Measurements from ENCODE around the gene GALNT12. TPM values are rescaled to one million over a fixed set of nuclear protein-coding genes. Genes with fewer than 3 reads are reported as not detected.

The GALNT12 gene
- total RNA-seq, 1 donor from 2014 or later = 46.5 TPM

DNA sequence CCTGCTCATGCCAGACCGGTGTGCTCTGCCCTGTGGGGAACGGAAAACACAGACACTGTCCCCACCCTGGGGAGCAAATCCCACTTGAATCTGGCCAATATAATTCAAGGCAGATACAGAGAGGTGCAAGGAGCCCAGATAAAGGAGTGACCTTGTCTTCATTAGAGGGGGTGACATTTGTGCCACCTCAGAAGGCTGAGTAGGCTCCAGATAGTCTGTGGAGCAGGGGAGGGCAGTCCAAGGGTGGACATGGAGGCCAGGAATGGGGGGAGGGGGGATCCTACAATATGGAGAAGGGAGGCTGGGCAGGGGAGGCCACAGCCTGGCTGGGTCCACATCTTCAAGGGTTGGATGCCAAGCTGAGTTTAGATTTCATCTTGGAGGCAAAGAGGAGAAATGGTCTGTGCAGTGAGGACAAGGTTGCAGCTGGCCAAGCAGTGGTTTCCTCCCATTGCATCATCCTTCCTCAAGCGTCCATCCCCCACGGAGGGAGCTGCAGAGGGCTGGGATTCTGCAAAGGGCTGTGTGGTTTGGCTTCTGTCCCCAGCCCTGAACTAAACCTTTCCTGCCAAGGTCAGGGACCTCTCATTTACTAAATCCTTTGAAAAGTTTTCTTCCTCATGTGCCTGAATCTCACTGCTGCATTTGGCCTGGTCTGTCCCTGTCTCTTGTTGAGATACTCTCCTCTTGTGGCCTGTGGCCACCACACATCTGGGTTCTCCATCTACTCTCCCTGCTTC lies 60.1 kb downstream of the GALNT12 start:
- no peaks in the 10 kb centered on the region for H3K4me1 Mint-ChIP-seq
- peaks cover 3% of the 10 kb centered on the region for H3K9me3 Mint-ChIP-seq
- Histone ChIP-seq H2AFZ (replicated peaks) (no peak overlapping the region), H3K9ac (no peak overlapping the region), H3K4me1 (no peaks in the 10 kb centered on the region), H3K4me2 (no peak overlapping the region), H3K9me3 (ENCODE audit: low read depth) (no peaks in the 10 kb centered on the region), H3K36me3 (no peaks in the 10 kb centered on the region), H3K79me2 (ENCODE audit: low read depth) (no peaks in the 10 kb centered on the region), H3K4me3 (no peak overlapping the region), H3K27me3 (no peaks in the 10 kb centered on the region), H4K20me1 (ENCODE audit: low read depth) (no peaks in the 10 kb centered on the region), H3F3A (ENCODE audit: low read depth) (no peaks in the 10 kb centered on the region), H3K27ac (no peak overlapping the region)
- H3K27me3 Mint-ChIP-seq (ENCODE audit: insufficient read depth, low read depth) = peaks cover 6% of the 10 kb centered on the region
- no peak overlapping the region for H3K27ac Mint-ChIP-seq
- no peaks in the 10 kb centered on the region for H3K36me3 Mint-ChIP-seq
- no peak overlapping the region for H3K4me3 Mint-ChIP-seq
- TF ChIP-seq EZH2 (IDR thresholded peaks at IDR 0.05) (no peak), EZH2phosphoT487 (IDR thresholded peaks at IDR 0.05) (no peak)
- TF ChIP-seq, protein P1, sequence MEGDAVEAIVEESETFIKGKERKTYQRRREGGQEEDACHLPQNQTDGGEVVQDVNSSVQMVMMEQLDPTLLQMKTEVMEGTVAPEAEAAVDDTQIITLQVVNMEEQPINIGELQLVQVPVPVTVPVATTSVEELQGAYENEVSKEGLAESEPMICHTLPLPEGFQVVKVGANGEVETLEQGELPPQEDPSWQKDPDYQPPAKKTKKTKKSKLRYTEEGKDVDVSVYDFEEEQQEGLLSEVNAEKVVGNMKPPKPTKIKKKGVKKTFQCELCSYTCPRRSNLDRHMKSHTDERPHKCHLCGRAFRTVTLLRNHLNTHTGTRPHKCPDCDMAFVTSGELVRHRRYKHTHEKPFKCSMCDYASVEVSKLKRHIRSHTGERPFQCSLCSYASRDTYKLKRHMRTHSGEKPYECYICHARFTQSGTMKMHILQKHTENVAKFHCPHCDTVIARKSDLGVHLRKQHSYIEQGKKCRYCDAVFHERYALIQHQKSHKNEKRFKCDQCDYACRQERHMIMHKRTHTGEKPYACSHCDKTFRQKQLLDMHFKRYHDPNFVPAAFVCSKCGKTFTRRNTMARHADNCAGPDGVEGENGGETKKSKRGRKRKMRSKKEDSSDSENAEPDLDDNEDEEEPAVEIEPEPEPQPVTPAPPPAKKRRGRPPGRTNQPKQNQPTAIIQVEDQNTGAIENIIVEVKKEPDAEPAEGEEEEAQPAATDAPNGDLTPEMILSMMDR (IDR thresholded peaks at IDR 0.05) = no peak
- DNase-seq (ENCODE audit: low spot score) = no peak

DNA sequence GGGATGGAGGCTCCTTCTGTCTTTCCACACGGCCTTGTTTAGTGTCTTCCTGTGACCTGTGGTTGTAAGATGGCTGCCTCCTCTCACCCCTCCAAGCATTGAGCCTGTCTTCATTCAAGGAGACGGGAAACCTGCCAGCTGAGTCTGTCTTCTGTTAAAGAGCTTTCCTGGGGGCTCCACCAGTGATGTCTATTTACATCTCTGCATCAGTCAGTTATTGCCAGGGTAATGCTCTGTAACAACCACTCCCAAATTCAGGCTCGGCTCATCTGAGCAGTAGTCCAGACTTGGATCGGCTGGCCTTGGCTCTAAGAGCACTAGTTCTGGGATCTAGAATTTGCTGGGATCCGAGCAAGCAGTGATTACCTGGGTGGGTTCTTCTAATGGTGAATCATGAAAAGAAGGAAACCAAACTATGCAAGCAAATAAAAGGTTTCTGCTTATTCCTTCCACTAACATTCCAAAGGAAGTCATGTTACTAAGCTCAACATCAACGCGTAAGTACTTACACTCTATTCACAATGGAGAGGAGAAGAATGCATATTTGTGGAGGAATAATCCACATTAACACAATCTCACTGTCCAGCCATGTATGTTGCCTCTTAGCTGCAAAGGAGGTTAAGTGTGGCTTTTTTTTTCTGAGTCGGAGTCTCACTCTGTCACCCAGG lies 61.7 kb downstream of the GALNT12 start:
- Mint-ChIP-seq H3K4me1 (no peaks in the 10 kb centered on the region), H3K27me3 (ENCODE audit: insufficient read depth, low read depth) (peaks cover 6% of the 10 kb centered on the region), H3K9me3 (peaks cover 3% of the 10 kb centered on the region), H3K36me3 (no peaks in the 10 kb centered on the region), H3K27ac (no peak overlapping the region), H3K4me3 (no peak overlapping the region)
- no peak overlapping the region for H3K4me2 ChIP-seq
- no peak overlapping the region for H2AFZ ChIP-seq (replicated peaks)
- H3F3A ChIP-seq (ENCODE audit: low read depth) = no peaks in the 10 kb centered on the region
- TF ChIP-seq EZH2 (IDR thresholded peaks at IDR 0.05) = no peak
- TF ChIP-seq, protein P1 (IDR thresholded peaks at IDR 0.05) = no peak
- no peak for TF ChIP-seq EZH2phosphoT487 (IDR thresholded peaks at IDR 0.05)
- no peaks in the 10 kb centered on the region for H4K20me1 ChIP-seq (ENCODE audit: low read depth)
- no peaks in the 10 kb centered on the region for H3K9me3 ChIP-seq (ENCODE audit: low read depth)
- no peak overlapping the region for H3K27ac ChIP-seq
- no peaks in the 10 kb centered on the region for H3K36me3 ChIP-seq
- H3K9ac ChIP-seq = no peak overlapping the region
- no peaks in the 10 kb centered on the region for H3K4me1 ChIP-seq
- no peaks in the 10 kb centered on the region for H3K27me3 ChIP-seq
- no peak for DNase-seq (ENCODE audit: low spot score)
- no peak overlapping the region for H3K4me3 ChIP-seq
- H3K79me2 ChIP-seq (ENCODE audit: low read depth) = no peaks in the 10 kb centered on the region

DNA sequence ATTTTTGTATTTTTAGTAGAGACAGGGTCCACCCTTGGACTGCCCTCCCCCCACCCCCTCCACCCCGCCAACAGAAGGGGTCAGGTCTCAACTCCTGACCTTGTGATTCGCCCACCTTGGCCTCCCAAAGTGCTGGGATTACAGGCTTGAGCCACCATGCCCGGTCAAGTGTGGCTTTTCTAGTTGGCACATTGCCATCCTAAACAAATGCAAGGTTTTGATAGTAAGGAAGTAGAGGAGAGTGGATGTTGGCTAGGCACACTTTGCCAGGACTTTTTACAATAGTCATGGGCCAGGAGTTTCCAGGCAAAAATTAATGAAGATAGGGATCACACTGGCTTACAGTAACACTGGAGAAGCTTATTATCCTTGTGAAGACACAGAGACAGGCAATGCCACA lies 62.4 kb downstream of the GALNT12 start:
- Histone ChIP-seq H4K20me1 (ENCODE audit: low read depth) (no peaks in the 10 kb centered on the region), H3K36me3 (no peaks in the 10 kb centered on the region), H2AFZ (replicated peaks) (no peak overlapping the region), H3K27ac (no peak overlapping the region), H3K4me3 (no peak overlapping the region), H3K9me3 (ENCODE audit: low read depth) (no peaks in the 10 kb centered on the region), H3K79me2 (ENCODE audit: low read depth) (no peaks in the 10 kb centered on the region), H3K9ac (no peak overlapping the region), H3F3A (ENCODE audit: low read depth) (no peaks in the 10 kb centered on the region), H3K27me3 (no peaks in the 10 kb centered on the region), H3K4me1 (no peaks in the 10 kb centered on the region), H3K4me2 (no peak overlapping the region)
- Mint-ChIP-seq H3K4me1 (no peaks in the 10 kb centered on the region), H3K27ac (no peak overlapping the region), H3K4me3 (no peak overlapping the region), H3K27me3 (ENCODE audit: insufficient read depth, low read depth) (peaks cover 6% of the 10 kb centered on the region), H3K36me3 (no peaks in the 10 kb centered on the region), H3K9me3 (peaks cover 3% of the 10 kb centered on the region)
- TF ChIP-seq EZH2 (IDR thresholded peaks at IDR 0.05) = no peak
- TF ChIP-seq EZH2phosphoT487 (IDR thresholded peaks at IDR 0.05) = no peak
- TF ChIP-seq, protein P1 (IDR thresholded peaks at IDR 0.05) = no peak
- DNase-seq (ENCODE audit: low spot score) = no peak

Data from neural progenitor cell (in vitro differentiated cells).